ENCODE data around the gene TBC1D1.

Gene TBC1D1

DNA sequence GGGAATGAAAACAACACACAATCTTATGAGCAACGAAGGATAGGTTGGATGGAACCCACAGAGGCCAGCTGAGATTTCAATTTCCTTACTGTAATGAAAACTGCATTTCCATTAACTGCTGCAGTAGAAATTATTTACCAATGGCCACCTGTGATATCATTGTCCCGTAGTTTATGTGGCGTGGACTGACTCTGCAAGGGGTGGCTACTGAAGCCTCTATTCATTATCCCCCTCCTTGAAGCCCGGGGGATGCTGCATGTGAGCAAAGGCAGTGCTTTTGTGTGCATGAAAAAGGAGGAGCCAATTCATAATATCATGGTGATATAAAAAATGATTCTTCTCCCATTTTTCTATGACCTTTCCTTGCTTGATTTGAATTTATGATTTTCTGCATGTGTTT, 277.1 kb downstream of the TBC1D1 start:
- Histone ChIP-seq H3K9ac (no peak overlapping the region), H3K79me2 (no peaks in the 10 kb centered on the region), H3K4me3 (ENCODE audit: low read depth, low read length) (no peak overlapping the region), H3K4me1 (no peaks in the 10 kb centered on the region), H2AFZ (no peak overlapping the region), H3K9me3 (ENCODE audit: control insufficient read depth, low read length) (no peaks in the 10 kb centered on the region), H3K27ac (no peak overlapping the region), H3K36me3 (ENCODE audit: control insufficient read depth, insufficient read depth, low read length) (no peaks in the 10 kb centered on the region), H3K27me3 (ENCODE audit: control insufficient read depth, insufficient read depth, low read length) (no peaks in the 10 kb centered on the region), H3K4me2 (ENCODE audit: low read length) (no peak overlapping the region)
- no peak for TF ChIP-seq CTCF (IDR thresholded peaks at IDR 0.05)

GRCh38 chr4:38169524-38169923, 278.6 kb downstream of the TBC1D1 start:
- Histone ChIP-seq H3K79me2 (no peaks in the 10 kb centered on the region), H3K9ac (no peak overlapping the region), H3K4me3 (ENCODE audit: low read depth, low read length) (no peak overlapping the region), H3K27me3 (ENCODE audit: control insufficient read depth, insufficient read depth, low read length) (no peaks in the 10 kb centered on the region), H3K9me3 (ENCODE audit: control insufficient read depth, low read length) (no peaks in the 10 kb centered on the region), H3K4me1 (no peaks in the 10 kb centered on the region), H3K36me3 (ENCODE audit: control insufficient read depth, insufficient read depth, low read length) (no peaks in the 10 kb centered on the region), H3K27ac (no peak overlapping the region), H3K4me2 (ENCODE audit: low read length) (no peak overlapping the region), H2AFZ (no peak overlapping the region)
- TF ChIP-seq CTCF (IDR thresholded peaks at IDR 0.05), result no peak

DNA sequence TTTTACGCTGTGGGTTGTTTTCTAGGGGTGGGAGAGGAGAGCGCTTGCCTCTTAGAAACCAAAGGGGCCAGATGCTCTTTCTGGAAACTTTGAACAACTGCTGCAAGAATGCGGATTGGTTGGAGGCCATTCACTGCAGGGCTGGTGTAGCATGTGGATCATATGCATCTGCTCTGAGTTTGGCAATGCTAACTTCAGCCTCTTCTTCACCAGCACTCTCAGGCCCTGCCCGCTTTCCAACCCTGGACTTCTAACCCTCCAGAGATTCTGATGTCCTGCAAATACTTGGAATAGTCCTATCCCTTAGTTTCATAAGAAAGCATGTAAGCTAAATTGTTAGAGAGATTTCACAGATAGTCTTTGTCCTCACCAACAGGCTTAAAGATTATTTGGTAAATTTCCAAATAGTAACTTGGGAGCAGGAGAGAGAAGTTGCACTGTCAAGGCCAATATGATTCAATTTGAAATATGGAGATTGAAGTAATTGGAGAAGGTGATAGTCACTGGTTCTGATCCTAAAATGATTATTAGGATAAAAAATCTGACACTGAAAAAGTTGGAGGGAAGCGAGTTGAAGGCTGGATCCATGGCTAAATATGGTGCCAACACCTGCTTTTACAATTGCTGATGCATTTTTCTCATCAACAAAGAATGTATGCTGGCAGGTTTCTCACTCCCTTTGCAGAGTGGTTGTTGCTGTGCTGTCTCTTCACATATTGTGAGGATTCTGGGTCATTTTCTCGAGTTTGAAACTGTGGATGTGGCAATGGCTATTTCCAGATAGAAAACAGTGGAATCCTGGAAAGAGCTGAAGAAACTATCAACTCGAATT, 279.7 kb downstream of the TBC1D1 start:
- Histone ChIP-seq H3K27ac (no peak overlapping the region), H2AFZ (no peak overlapping the region), H3K4me1 (no peaks in the 10 kb centered on the region), H3K4me2 (ENCODE audit: low read length) (no peak overlapping the region), H3K27me3 (ENCODE audit: control insufficient read depth, insufficient read depth, low read length) (no peaks in the 10 kb centered on the region), H3K9me3 (ENCODE audit: control insufficient read depth, low read length) (no peaks in the 10 kb centered on the region), H3K36me3 (ENCODE audit: control insufficient read depth, insufficient read depth, low read length) (no peaks in the 10 kb centered on the region), H3K79me2 (no peaks in the 10 kb centered on the region), H3K4me3 (ENCODE audit: low read depth, low read length) (no peak overlapping the region), H3K9ac (no peak overlapping the region)
- no peak for TF ChIP-seq CTCF (IDR thresholded peaks at IDR 0.05)

- no peak overlapping the region for H3K4me2 ChIP-seq (ENCODE audit: low read length)
- no peaks in the 10 kb centered on the region for H3K4me1 ChIP-seq
Measured at GRCh38 chr4:38172078-38172477, 281.2 kb downstream of the TBC1D1 start.

More at GRCh38 chr4:38172078-38172477, 281.2 kb downstream of the TBC1D1 start:
- Histone ChIP-seq H3K9ac (no peak overlapping the region), H3K27ac (no peak overlapping the region), H3K79me2 (no peaks in the 10 kb centered on the region), H3K9me3 (ENCODE audit: control insufficient read depth, low read length) (no peaks in the 10 kb centered on the region), H3K27me3 (ENCODE audit: control insufficient read depth, insufficient read depth, low read length) (no peaks in the 10 kb centered on the region), H3K36me3 (ENCODE audit: control insufficient read depth, insufficient read depth, low read length) (no peaks in the 10 kb centered on the region), H3K4me3 (ENCODE audit: low read depth, low read length) (no peak overlapping the region), H2AFZ (no peak overlapping the region)
- no peak for TF ChIP-seq CTCF (IDR thresholded peaks at IDR 0.05)

Measured in parathyroid adenoma (tissue), 2 donors.